HEK293T (cell line): Measurements from ENCODE around the gene PLAAT3.

Source experiments
- ARNT ChIP-seq: fragments of 450-650 bp; IDR thresholded peaks from 2 replicates; pipeline ENCODE4 v1.6.1; 2017; ENCODE audit warnings: mild to moderate bottlenecking
- BHLHE40 ChIP-seq: fragments of 450-650 bp; IDR thresholded peaks from 2 replicates; pipeline ENCODE4 v1.6.1; 2016; ENCODE audit warnings: mild to moderate bottlenecking, moderate library complexity, borderline replicate concordance
- ELF4 ChIP-seq: fragments of 450-650 bp; IDR thresholded peaks from 2 replicates; pipeline ENCODE4 v1.6.1; 2017; ENCODE audit warnings: antibody characterized with exemption
- FOXA1 ChIP-seq: fragments of 450-650 bp; IDR thresholded peaks from 2 replicates; pipeline ENCODE4 v1.6.1; 2016; ENCODE audit warnings: mild to moderate bottlenecking
- FOXM1 ChIP-seq: fragments of 450-650 bp; IDR thresholded peaks from 2 replicates; pipeline ENCODE4 v1.6.1; 2017; ENCODE audit warnings: mild to moderate bottlenecking, borderline replicate concordance
- HDGF ChIP-seq: fragments of 450-650 bp; IDR thresholded peaks from 2 replicates; pipeline ENCODE4 v1.6.1; 2017; ENCODE audit warnings: antibody characterized with exemption, borderline replicate concordance
- LEF1 ChIP-seq: fragments of 450-650 bp; IDR thresholded peaks from 2 replicates; pipeline ENCODE4 v1.6.1; 2017; ENCODE audit warnings: mild to moderate bottlenecking, borderline replicate concordance
- NFRKB ChIP-seq: fragments of 450-650 bp; IDR thresholded peaks from 2 replicates; pipeline ENCODE4 v1.6.1; 2016; ENCODE audit warnings: mild to moderate bottlenecking, moderate library complexity
- PKNOX1 ChIP-seq: fragments of 450-650 bp; IDR thresholded peaks from 2 replicates; pipeline ENCODE4 v1.6.1; 2016
- SP1 ChIP-seq: fragments of 450-650 bp; IDR thresholded peaks from 2 replicates; pipeline ENCODE4 v1.6.1; 2017
- SUZ12 ChIP-seq: fragments of 450-650 bp; IDR thresholded peaks from 2 replicates; pipeline ENCODE4 v1.6.1; 2016; ENCODE audit warnings: mild to moderate bottlenecking
- TARDBP ChIP-seq: fragments of 450-650 bp; IDR thresholded peaks from 2 replicates; pipeline ENCODE4 v1.6.1; 2016

GRCh38 chr11:63635762-63636465 lies 21.7 kb upstream of the PLAAT3 start:
- no peak for TF ChIP-seq ARNT
- no peak for TF ChIP-seq ELF4
- no peak for TF ChIP-seq PKNOX1
- TF ChIP-seq FOXM1 = no peak
- TF ChIP-seq SUZ12 = no peak
- no peak for TF ChIP-seq SP1
- no peak for TF ChIP-seq FOXA1
- no peak for TF ChIP-seq BHLHE40
- TF ChIP-seq TARDBP = no peak
- no peak for TF ChIP-seq HDGF
- no peak for TF ChIP-seq NFRKB
- TF ChIP-seq LEF1 = no peak
